Measurements from ENCODE around the gene RNF180. TPM values are rescaled to one million over a fixed set of nuclear protein-coding genes. Genes with fewer than 3 reads are reported as not detected.

Gene RNF180
- 0.29 and 0.30 TPM in 2 replicates for total RNA-seq (2014; rRNA removed; shearing (Covaris generic); ENCODE audit: low replicate concordance)

- no peaks in the 10 kb centered on the region for H3K9me2 ChIP-seq (replicated peaks; ENCODE audit: insufficient read depth, low read length)
- H3K79me2 ChIP-seq (ENCODE audit: low read length): no peaks in the 10 kb centered on the region
- H4K20me1 ChIP-seq (ENCODE audit: insufficient read depth, low read depth, low read length): no peaks in the 10 kb centered on the region
- DNase-seq: no peak
- no peaks in the 10 kb centered on the region for H3K27me3 ChIP-seq (ENCODE audit: low read length)
- H3K4me1 ChIP-seq (ENCODE audit: low read length): peaks cover 18% of the 10 kb centered on the region
- peak within 1 kb of the TSS; percentile 58 for H3K4me3 ChIP-seq (ENCODE audit: low read length)
- no peaks in the 10 kb centered on the region for H3K36me3 ChIP-seq (ENCODE audit: insufficient read depth, low read length)
- no peak within 1 kb of the TSS for H3K27ac ChIP-seq (ENCODE audit: low read length)
- H3K9me3 ChIP-seq (ENCODE audit: low read length): no peaks in the 10 kb centered on the region
- peak within 1 kb of the TSS; percentile 16; the same call in 1 of the 2 replicates for H2AFZ ChIP-seq (ENCODE audit: low read length)
- H3K4me2 ChIP-seq (ENCODE audit: low read depth, low read length, poor library complexity, severe bottlenecking): peak within 1 kb of the TSS; percentile 54
- peak within 1 kb of the TSS; percentile 30 for H3K9ac ChIP-seq (ENCODE audit: low read length)
Measured at GRCh38 chr5:64165500-64166200, at the start of gene RNF180. Gene RNF180 (plus strand): TSS chr5:64165843. CDS start chr5:64200808, 34,965 bp downstream.

DNA sequence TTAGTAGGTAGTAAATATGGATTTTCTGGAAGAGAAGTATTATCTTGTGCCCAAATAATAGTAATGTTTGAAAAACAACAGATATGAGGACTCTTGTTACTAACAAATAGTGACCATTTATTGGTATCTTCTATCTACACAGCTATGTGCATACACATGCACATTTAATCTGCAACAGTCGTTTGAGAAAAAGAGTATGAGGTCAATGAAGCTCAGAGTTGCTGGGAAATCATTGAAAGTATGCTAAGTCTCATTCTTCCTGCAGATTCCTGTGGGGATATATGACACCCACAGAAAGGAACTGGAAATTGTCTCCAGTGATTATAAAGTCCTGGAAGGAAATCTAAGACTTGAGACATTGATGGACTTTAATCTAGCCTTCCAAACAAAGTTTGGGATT lies 40.1 kb upstream of the RNF180 start:
- no peaks in the 10 kb centered on the region for H3K27me3 ChIP-seq (ENCODE audit: low read length)
- no peaks in the 10 kb centered on the region for H3K9me3 ChIP-seq (ENCODE audit: low read length)
- H3K9ac ChIP-seq (ENCODE audit: low read length): no peak overlapping the region
- DNase-seq: no peak
- no peaks in the 10 kb centered on the region for H4K20me1 ChIP-seq (ENCODE audit: insufficient read depth, low read depth, low read length)
- no peaks in the 10 kb centered on the region for H3K4me1 ChIP-seq (ENCODE audit: low read length)
- H3K36me3 ChIP-seq (ENCODE audit: insufficient read depth, low read length): no peaks in the 10 kb centered on the region
- H3K4me3 ChIP-seq (ENCODE audit: low read length): no peak overlapping the region
- no peak overlapping the region for H3K27ac ChIP-seq (ENCODE audit: low read length)
- no peaks in the 10 kb centered on the region for H3K9me2 ChIP-seq (replicated peaks; ENCODE audit: insufficient read depth, low read length)
- no peak overlapping the region for H2AFZ ChIP-seq (ENCODE audit: low read length)
- H3K4me2 ChIP-seq (ENCODE audit: low read depth, low read length, poor library complexity, severe bottlenecking): no peak overlapping the region
- H3K79me2 ChIP-seq (ENCODE audit: low read length): no peaks in the 10 kb centered on the region

- no peak for DNase-seq
- Histone ChIP-seq H3K79me2 (ENCODE audit: low read length) (no peaks in the 10 kb centered on the region), H3K27ac (ENCODE audit: low read length) (no peak overlapping the region), H3K9me3 (ENCODE audit: low read length) (no peaks in the 10 kb centered on the region), H3K27me3 (ENCODE audit: low read length) (no peaks in the 10 kb centered on the region), H3K9me2 (replicated peaks; ENCODE audit: insufficient read depth, low read length) (no peaks in the 10 kb centered on the region), H3K4me2 (ENCODE audit: low read depth, low read length, poor library complexity, severe bottlenecking) (no peak overlapping the region), H3K9ac (ENCODE audit: low read length) (no peak overlapping the region), H3K4me1 (ENCODE audit: low read length) (no peaks in the 10 kb centered on the region), H2AFZ (ENCODE audit: low read length) (no peak overlapping the region), H3K36me3 (ENCODE audit: insufficient read depth, low read length) (no peaks in the 10 kb centered on the region), H4K20me1 (ENCODE audit: insufficient read depth, low read depth, low read length) (no peaks in the 10 kb centered on the region), H3K4me3 (ENCODE audit: low read length) (no peak overlapping the region)
Measured at GRCh38 chr5:64126202-64126741, 39.4 kb upstream of the RNF180 start.

DNA sequence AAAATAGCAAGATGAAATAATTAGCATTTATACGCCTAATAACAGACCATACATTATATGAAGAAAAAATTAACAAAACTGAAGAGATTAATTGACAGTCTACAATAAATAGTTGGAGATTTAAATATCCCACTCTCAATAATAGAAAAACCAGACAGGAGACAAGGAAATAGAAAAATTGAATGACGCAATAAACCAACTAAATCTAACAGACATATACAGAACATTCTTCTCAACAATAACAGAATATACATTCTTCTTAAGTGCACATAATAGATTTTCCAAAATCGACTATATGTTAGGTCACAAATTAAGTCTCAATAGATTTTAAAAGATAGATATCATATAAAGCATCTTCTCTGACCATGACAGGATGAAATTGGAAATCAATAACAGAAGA lies 25.6 kb upstream of the RNF180 start:
- no peaks in the 10 kb centered on the region for H3K36me3 ChIP-seq (ENCODE audit: insufficient read depth, low read length)
- no peaks in the 10 kb centered on the region for H3K27me3 ChIP-seq (ENCODE audit: low read length)
- H3K9ac ChIP-seq (ENCODE audit: low read length): no peak overlapping the region
- no peaks in the 10 kb centered on the region for H3K4me1 ChIP-seq (ENCODE audit: low read length)
- no peaks in the 10 kb centered on the region for H4K20me1 ChIP-seq (ENCODE audit: insufficient read depth, low read depth, low read length)
- no peak overlapping the region for H3K27ac ChIP-seq (ENCODE audit: low read length)
- no peak for DNase-seq
- no peak overlapping the region for H3K4me2 ChIP-seq (ENCODE audit: low read depth, low read length, poor library complexity, severe bottlenecking)
- H3K9me3 ChIP-seq (ENCODE audit: low read length): no peaks in the 10 kb centered on the region
- no peaks in the 10 kb centered on the region for H3K9me2 ChIP-seq (replicated peaks; ENCODE audit: insufficient read depth, low read length)
- no peak overlapping the region for H2AFZ ChIP-seq (ENCODE audit: low read length)
- H3K79me2 ChIP-seq (ENCODE audit: low read length): no peaks in the 10 kb centered on the region
- H3K4me3 ChIP-seq (ENCODE audit: low read length): no peak overlapping the region

DNA sequence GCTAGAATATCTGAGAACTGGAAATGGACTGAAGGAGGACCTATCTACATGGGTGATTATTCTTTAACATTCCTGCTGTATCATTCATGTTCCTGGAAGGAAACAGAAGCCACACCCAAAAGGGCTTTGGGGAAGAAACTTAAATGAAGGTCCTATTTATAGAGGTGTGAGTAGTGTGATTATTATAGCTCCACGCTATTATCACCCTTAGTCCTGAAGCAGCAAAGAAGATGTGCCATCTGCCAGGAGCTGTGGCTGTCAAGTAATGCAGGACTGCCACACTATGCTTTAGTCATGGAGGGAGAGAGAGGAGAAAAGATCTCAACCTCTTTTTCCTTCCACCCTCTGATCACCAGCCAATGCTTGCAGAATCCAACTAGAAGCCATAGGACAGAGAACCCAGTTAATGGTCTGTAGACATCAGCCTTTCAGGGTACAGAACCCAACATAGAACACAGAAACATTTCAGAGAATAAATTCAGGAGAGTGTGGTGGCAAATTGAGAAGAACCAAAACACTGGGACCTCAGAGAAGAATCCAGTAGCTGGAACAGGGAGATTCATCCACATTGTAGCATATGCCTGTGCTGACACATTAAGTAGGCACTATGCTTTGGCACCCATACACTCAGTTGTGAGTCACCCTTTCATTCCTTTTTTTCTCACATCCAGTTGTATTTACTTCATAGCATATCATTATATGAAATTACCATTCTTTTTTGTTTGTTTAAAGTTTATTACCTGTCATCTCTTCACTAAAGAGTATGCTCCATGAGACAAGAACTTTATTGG lies 21.0 kb upstream of the RNF180 start:
- Histone ChIP-seq H3K27me3 (ENCODE audit: low read length) (no peaks in the 10 kb centered on the region), H3K79me2 (ENCODE audit: low read length) (no peaks in the 10 kb centered on the region), H3K9me3 (ENCODE audit: low read length) (no peaks in the 10 kb centered on the region), H3K9ac (ENCODE audit: low read length) (no peak overlapping the region), H2AFZ (ENCODE audit: low read length) (no peak overlapping the region), H3K36me3 (ENCODE audit: insufficient read depth, low read length) (no peaks in the 10 kb centered on the region), H3K4me1 (ENCODE audit: low read length) (no peaks in the 10 kb centered on the region), H3K4me3 (ENCODE audit: low read length) (no peak overlapping the region), H4K20me1 (ENCODE audit: insufficient read depth, low read depth, low read length) (no peaks in the 10 kb centered on the region), H3K27ac (ENCODE audit: low read length) (no peak overlapping the region), H3K4me2 (ENCODE audit: low read depth, low read length, poor library complexity, severe bottlenecking) (no peak overlapping the region), H3K9me2 (replicated peaks; ENCODE audit: insufficient read depth, low read length) (no peaks in the 10 kb centered on the region)
- no peak for DNase-seq

- Histone ChIP-seq H3K27ac (ENCODE audit: low read length) (no peak overlapping the region), H3K9ac (ENCODE audit: low read length) (no peak overlapping the region), H3K4me1 (ENCODE audit: low read length) (no peaks in the 10 kb centered on the region), H2AFZ (ENCODE audit: low read length) (no peak overlapping the region), H3K9me3 (ENCODE audit: low read length) (no peaks in the 10 kb centered on the region), H3K9me2 (replicated peaks; ENCODE audit: insufficient read depth, low read length) (no peaks in the 10 kb centered on the region), H3K4me3 (ENCODE audit: low read length) (no peak overlapping the region), H3K79me2 (ENCODE audit: low read length) (no peaks in the 10 kb centered on the region), H3K36me3 (ENCODE audit: insufficient read depth, low read length) (no peaks in the 10 kb centered on the region), H4K20me1 (ENCODE audit: insufficient read depth, low read depth, low read length) (no peaks in the 10 kb centered on the region), H3K4me2 (ENCODE audit: low read depth, low read length, poor library complexity, severe bottlenecking) (no peak overlapping the region), H3K27me3 (ENCODE audit: low read length) (no peaks in the 10 kb centered on the region)
- DNase-seq: no peak
Measured at GRCh38 chr5:64145216-64145895, 20.3 kb upstream of the RNF180 start.

DNA sequence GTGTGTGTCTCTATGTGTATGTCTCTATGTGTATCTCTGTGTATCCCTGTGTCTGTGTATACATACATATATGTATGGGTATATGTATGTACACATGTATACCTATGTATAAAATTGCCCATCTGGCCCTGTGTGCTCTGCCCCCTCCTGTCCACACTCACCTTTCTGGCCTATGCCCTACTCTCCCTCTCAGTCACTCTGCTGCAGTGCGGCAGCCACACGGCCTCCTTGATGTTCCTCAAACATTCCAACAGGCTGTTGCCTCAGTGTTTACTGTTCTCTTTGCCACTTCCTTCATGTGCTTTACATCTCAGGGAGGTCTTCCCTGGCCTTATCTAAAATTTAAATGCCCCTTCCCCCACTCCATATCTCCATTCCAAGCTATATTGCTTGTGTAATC lies 18.3 kb upstream of the RNF180 start:
- H3K27ac ChIP-seq (ENCODE audit: low read length): no peak overlapping the region
- H3K79me2 ChIP-seq (ENCODE audit: low read length): no peaks in the 10 kb centered on the region
- no peak overlapping the region for H3K4me2 ChIP-seq (ENCODE audit: low read depth, low read length, poor library complexity, severe bottlenecking)
- no peak overlapping the region for H3K4me3 ChIP-seq (ENCODE audit: low read length)
- no peaks in the 10 kb centered on the region for H3K36me3 ChIP-seq (ENCODE audit: insufficient read depth, low read length)
- no peak overlapping the region for H3K9ac ChIP-seq (ENCODE audit: low read length)
- no peak overlapping the region for H2AFZ ChIP-seq (ENCODE audit: low read length)
- H3K9me3 ChIP-seq (ENCODE audit: low read length): no peaks in the 10 kb centered on the region
- no peaks in the 10 kb centered on the region for H4K20me1 ChIP-seq (ENCODE audit: insufficient read depth, low read depth, low read length)
- H3K4me1 ChIP-seq (ENCODE audit: low read length): no peaks in the 10 kb centered on the region
- no peaks in the 10 kb centered on the region for H3K27me3 ChIP-seq (ENCODE audit: low read length)
- DNase-seq: no peak
- no peaks in the 10 kb centered on the region for H3K9me2 ChIP-seq (replicated peaks; ENCODE audit: insufficient read depth, low read length)
